Left renal pelvis (tissue), 4 donors: ENCODE measurements around the gene TGFBR2. TPM values are rescaled to one million over a fixed set of nuclear protein-coding genes. Genes with fewer than 3 reads are reported as not detected.

Experiments used
- DNase-seq, 4 donors: peaks; one replicate each; pipeline ENCODE4 v3.0.0-alpha.2; 2013; ENCODE audit warnings: low read depth in 4 of 4, low spot score in 3 of 4
- polyA plus RNA-seq, 4 donors: library from polyadenylated mRNA; unstranded; fragments of 120-200 nt; gene quantifications; one replicate each; pipeline ENCODE4 v1.2.1, GENCODE V29; 2013; ENCODE audit not compliant: insufficient read length in 4 of 4

The TGFBR2 gene
- polyA plus RNA-seq, 4 donors = 87.0 to 128 (median 105) TPM

- DNase-seq = no peak
These were observed 5.8 kb upstream of the TGFBR2 start for GRCh38 chr3:30600572-30600971.

- DNase-seq = no peak
These were observed 3.5 kb upstream of the TGFBR2 start for GRCh38 chr3:30602946-30603345.

GRCh38 chr3:30604093-30604492, 2.3 kb upstream of the TGFBR2 start:
- DNase-seq = no peak

- no peak for DNase-seq
These were observed 1.8 kb upstream of the TGFBR2 start for GRCh38 chr3:30604558-30604957.

- DNase-seq = no peak
These were observed 1.4 kb upstream of the TGFBR2 start for GRCh38 chr3:30605005-30605404.

- DNase-seq = no peak
These were observed 598 bp upstream of the TGFBR2 start for GRCh38 chr3:30605706-30606300.

- DNase-seq = peak in 3 of 4 donors; percentile 38 to 47 (median 42)
These were observed 832 bp downstream of the TGFBR2 start for GRCh38 chr3:30607032-30607833.

- DNase-seq = no peak
These were observed 2.2 kb downstream of the TGFBR2 start for GRCh38 chr3:30608598-30608947.

GRCh38 chr3:30609930-30610701, 3.7 kb downstream of the TGFBR2 start:
- no peak for DNase-seq

- no peak for DNase-seq
These were observed 4.4 kb downstream of the TGFBR2 start for GRCh38 chr3:30610702-30611368.

- DNase-seq = no peak
These were observed 5.4 kb downstream of the TGFBR2 start for GRCh38 chr3:30611613-30612436.

- DNase-seq = no peak
These were observed 6.2 kb downstream of the TGFBR2 start for GRCh38 chr3:30612437-30613132.

- DNase-seq = no peak
These were observed 6.9 kb downstream of the TGFBR2 start for GRCh38 chr3:30613133-30613825.

- DNase-seq = no peak
These were observed 8.0 kb downstream of the TGFBR2 start for GRCh38 chr3:30614373-30614772.

GRCh38 chr3:30614943-30615342, 8.5 kb downstream of the TGFBR2 start:
- no peak for DNase-seq

- no peak for DNase-seq
These were observed 9.4 kb downstream of the TGFBR2 start for GRCh38 chr3:30615615-30616346.

- no peak for DNase-seq
These were observed 10.1 kb downstream of the TGFBR2 start for GRCh38 chr3:30616347-30617027.

GRCh38 chr3:30617069-30617468, 10.7 kb downstream of the TGFBR2 start:
- no peak for DNase-seq
